HG02884 (cell line): ENCODE measurements around the gene ADCK2.
"Not testable (repeated sequence)": the region's sequence is repeated elsewhere in the genome, so short reads cannot be mapped to it uniquely, and the experiment has no call there.

Experiments
- ATAC-seq: cut with Tn5 transposase; IDR thresholded peaks from one replicate; pipeline ENCODE4 v1.9.1; 2021; ENCODE audit warnings: mild to moderate bottlenecking, moderate library complexity; ENCODE audit not compliant: unreplicated experiment

Gene ADCK2

DNA sequence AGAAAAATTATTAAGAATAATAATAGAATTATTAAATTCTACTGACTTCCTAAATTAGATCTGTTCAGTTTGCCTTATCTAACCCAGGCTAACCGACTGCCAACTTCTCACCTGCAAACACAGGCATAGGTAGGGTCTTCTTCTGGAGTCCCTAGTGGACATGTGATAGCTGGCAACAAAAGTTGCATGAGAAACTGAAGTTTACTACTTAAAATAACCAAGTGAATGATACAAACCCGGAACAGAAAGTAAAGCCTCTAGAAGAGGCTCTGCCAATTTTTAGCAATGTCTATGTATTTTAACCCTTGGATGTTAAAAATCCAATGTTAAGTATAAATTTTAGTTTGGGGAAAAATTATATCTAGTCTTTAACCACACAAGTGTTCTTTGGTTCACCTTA, 61.4 kb downstream of the ADCK2 start:
- no peak for ATAC-seq

DNA sequence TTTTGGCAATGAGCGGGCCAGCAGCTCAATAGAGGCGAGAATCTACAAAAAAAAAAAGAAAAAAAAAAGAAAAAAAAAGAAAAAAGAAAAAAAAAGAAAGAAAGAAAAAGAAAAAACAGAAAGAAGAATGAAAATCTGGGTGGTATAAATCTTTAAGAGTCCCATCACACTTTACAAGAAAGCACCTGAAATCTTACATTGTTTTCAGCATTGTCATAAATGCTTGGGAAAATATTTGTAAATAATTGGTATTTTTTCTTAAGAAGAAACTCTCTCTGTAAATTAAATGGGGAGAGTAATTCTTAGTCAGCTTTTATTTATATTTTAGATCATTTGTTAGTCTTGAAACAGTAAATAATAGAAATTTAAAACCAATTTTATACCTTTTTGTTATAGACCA, 62.0 kb downstream of the ADCK2 start:
- ATAC-seq, result no peak

DNA sequence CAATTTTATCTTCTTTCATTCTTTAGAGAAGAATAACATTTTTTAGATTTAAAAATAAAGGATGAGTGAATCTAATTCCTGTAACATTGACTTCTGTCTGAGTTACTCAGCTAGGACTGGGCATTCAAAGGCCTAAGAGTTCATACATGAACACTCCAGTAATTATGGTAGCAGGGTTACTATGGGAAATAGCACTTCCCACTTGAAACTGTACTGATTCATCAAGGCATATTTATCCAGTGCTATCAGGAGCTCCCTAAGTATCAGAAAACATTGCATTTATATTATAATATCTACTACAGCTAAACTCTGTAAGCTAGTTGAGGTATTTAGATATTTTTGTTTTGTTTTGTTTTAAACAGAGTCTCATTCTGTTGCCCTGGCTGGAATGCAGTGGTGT, 65.5 kb downstream of the ADCK2 start:
- no peak for ATAC-seq

DNA sequence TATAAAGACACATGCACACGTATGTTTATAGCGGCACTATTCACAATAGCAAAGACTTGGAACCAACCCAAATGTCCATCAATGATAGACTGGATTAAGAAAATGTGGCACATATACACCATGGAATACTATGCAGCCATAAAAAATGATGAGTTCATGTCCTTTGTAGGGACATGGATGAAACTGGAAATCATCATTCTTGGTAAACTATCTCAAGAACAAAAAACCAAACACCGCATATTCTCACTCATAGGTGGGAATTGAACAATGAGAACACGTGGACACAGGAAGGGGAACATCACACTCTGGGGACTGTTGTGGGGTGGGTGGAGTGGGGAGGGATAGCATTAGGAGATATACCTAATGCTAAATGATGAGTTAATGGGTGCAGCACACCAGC, 70.5 kb downstream of the ADCK2 start:
- not testable (repeated sequence) for ATAC-seq

DNA sequence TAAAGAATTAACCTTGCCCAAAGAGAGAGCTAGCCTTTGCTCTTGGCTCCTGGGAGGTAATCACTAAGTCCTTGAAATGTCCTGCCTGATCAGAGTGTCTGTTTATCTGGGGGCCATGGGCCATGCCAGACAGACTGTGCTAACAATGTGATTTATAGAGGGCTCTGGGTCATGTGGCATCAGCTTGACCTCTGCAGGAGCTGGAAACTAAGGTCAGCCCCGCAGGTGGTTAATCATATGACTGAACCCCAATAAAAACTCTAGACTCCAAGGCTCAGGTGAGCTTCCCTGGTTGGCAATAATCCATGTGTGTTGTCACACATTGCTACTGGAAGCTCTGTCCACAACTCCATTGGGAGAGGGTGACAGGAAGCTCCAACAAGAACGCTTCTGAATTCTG, 71.3 kb downstream of the ADCK2 start:
- ATAC-seq, result no peak
